ENCODE measurements around the gene SMAD1. TPM values are rescaled to one million over a fixed set of nuclear protein-coding genes. Genes with fewer than 3 reads are reported as not detected.

SMAD1 gene
- total RNA-seq, 1 experiment from 2014 or later: 23.0 TPM

- Histone ChIP-seq H3K4me2 (ENCODE audit: low read length) (no peak overlapping the region), H3K79me2 (ENCODE audit: insufficient read depth, low read length) (no peaks in the 10 kb centered on the region), H3K4me3 (replicated peaks in 1 of 2; ENCODE audit: low read depth in 1 of 2, low read length in 2 of 2) (no peak overlapping the region), H3K9me2 (ENCODE audit: insufficient read depth) (no peaks in the 10 kb centered on the region), H3K9ac (ENCODE audit: low read length) (no peak overlapping the region), H4K20me1 (ENCODE audit: insufficient read depth) (no peaks in the 10 kb centered on the region), H3K27me3 (ENCODE audit: insufficient read depth, low read length) (no peaks in the 10 kb centered on the region), H3K27ac (ENCODE audit: low read depth, low read length) (no peak overlapping the region), H2AFZ (ENCODE audit: low read depth, low read length, poor library complexity, severe bottlenecking) (no peak overlapping the region), H3K4me1 (ENCODE audit: control insufficient read depth in 1 of 2, insufficient read depth in 2 of 2, low read length in 2 of 2) (no peaks in the 10 kb centered on the region), H3K9me3 (ENCODE audit: control insufficient read depth in 1 of 2, insufficient read depth in 1 of 2, low read depth in 1 of 2, low read length in 2 of 2) (no peaks in the 10 kb centered on the region), H3K36me3 (ENCODE audit: control insufficient read depth in 1 of 2, insufficient read depth in 2 of 2, low read length in 2 of 2) (no peaks in the 10 kb centered on the region)
- ChIA-PET POLR2A (no interaction called here), RAD21 (ENCODE audit: low non-redundant PET in 1 of 2, low total read pairs in 2 of 2, uncharacterized antibody in 2 of 2, unreplicated experiment in 2 of 2) (no interaction called here), CTCF (no interaction called here)
- no TSS peak for BruUV-seq (replicated peaks)
- intact Hi-C loops (cut with micrococcal nuclease): no loop called here
- ATAC-seq (no peak), DNase-seq (ENCODE audit: low read depth, low spot score) (no peak)
- TF ChIP-seq ATF3 (IDR thresholded peaks at IDR 0.05): no peak
These were observed 82.9 kb downstream of the SMAD1 start for GRCh38 chr4:145564540-145564939.

GRCh38 chr4:145565328-145565727, 83.7 kb downstream of the SMAD1 start:
- Histone ChIP-seq H3K79me2 (ENCODE audit: insufficient read depth, low read length) (no peaks in the 10 kb centered on the region), H3K9me2 (ENCODE audit: insufficient read depth) (no peaks in the 10 kb centered on the region), H4K20me1 (ENCODE audit: insufficient read depth) (no peaks in the 10 kb centered on the region), H2AFZ (ENCODE audit: low read depth, low read length, poor library complexity, severe bottlenecking) (no peak overlapping the region), H3K4me1 (ENCODE audit: control insufficient read depth in 1 of 2, insufficient read depth in 2 of 2, low read length in 2 of 2) (no peaks in the 10 kb centered on the region), H3K4me2 (ENCODE audit: low read length) (no peak overlapping the region), H3K9ac (ENCODE audit: low read length) (no peak overlapping the region), H3K9me3 (ENCODE audit: control insufficient read depth in 1 of 2, insufficient read depth in 1 of 2, low read depth in 1 of 2, low read length in 2 of 2) (no peaks in the 10 kb centered on the region), H3K27ac (ENCODE audit: low read depth, low read length) (no peak overlapping the region), H3K4me3 (replicated peaks in 1 of 2; ENCODE audit: low read depth in 1 of 2, low read length in 2 of 2) (no peak overlapping the region), H3K36me3 (ENCODE audit: control insufficient read depth in 1 of 2, insufficient read depth in 2 of 2, low read length in 2 of 2) (no peaks in the 10 kb centered on the region), H3K27me3 (ENCODE audit: insufficient read depth, low read length) (no peaks in the 10 kb centered on the region)
- no peak for DNase-seq (ENCODE audit: low read depth, low spot score)
- ChIA-PET RAD21 (ENCODE audit: low non-redundant PET in 1 of 2, low total read pairs in 2 of 2, uncharacterized antibody in 2 of 2, unreplicated experiment in 2 of 2) (no interaction called here), POLR2A (no interaction called here), CTCF (no interaction called here)
- no peak for ATAC-seq
- BruUV-seq (replicated peaks): no TSS peak
- TF ChIP-seq ZBTB33 (IDR thresholded peaks at IDR 0.05; ENCODE audit: extremely low read depth, insufficient replicate concordance, low read length) (no peak), ELF1 (IDR thresholded peaks at IDR 0.05; ENCODE audit: borderline replicate concordance, low read depth) (no peak), FOSL1 (IDR thresholded peaks at IDR 0.05; ENCODE audit: low read depth) (no peak), CTCF (IDR thresholded peaks at IDR 0.05 in 2 of 3, conservative IDR thresholded peaks at IDR 0.05 in 1 of 3; ENCODE audit: borderline replicate concordance in 1 of 3, insufficient read depth in 1 of 3, low read depth in 2 of 3, low read length in 2 of 3) (no peak), SRF (IDR thresholded peaks at IDR 0.05; ENCODE audit: low read depth) (no peak), TCF7L2 (IDR thresholded peaks at IDR 0.05; ENCODE audit: borderline replicate concordance, extremely low read depth, insufficient read depth, insufficient read length) (no peak), CBX3 (IDR thresholded peaks at IDR 0.05; ENCODE audit: low read depth) (no peak), POLR2AphosphoS5 (IDR thresholded peaks at IDR 0.05; ENCODE audit: low read depth, low read length) (no peak), POLR2A (IDR thresholded peaks at IDR 0.05; ENCODE audit: borderline replicate concordance, extremely low read depth, insufficient read depth, insufficient read length) (no peak), SIN3A (IDR thresholded peaks at IDR 0.05; ENCODE audit: low read depth) (no peak), EZH2 (IDR thresholded peaks at IDR 0.05) (no peak), EGR1 (IDR thresholded peaks at IDR 0.05; ENCODE audit: low read depth) (no peak), SP1 (IDR thresholded peaks at IDR 0.05; ENCODE audit: low read depth) (no peak), ZFX (IDR thresholded peaks at IDR 0.05) (no peak)
- intact Hi-C loops (cut with micrococcal nuclease): no loop called here

Data from HCT116 (cell line).